ENCODE measurements around the gene P2RY14.

The P2RY14 gene

GRCh38 chr3:151278230-151278629 is at the start of gene P2RY14:
P2RY14 (minus strand) TSS chr3:151278542; CDS start chr3:151214316, 64,226 bp downstream.
- in situ Hi-C loops (cut with MboI; ENCODE audit: low sequenced_read_pairs): no loop called here

DNA sequence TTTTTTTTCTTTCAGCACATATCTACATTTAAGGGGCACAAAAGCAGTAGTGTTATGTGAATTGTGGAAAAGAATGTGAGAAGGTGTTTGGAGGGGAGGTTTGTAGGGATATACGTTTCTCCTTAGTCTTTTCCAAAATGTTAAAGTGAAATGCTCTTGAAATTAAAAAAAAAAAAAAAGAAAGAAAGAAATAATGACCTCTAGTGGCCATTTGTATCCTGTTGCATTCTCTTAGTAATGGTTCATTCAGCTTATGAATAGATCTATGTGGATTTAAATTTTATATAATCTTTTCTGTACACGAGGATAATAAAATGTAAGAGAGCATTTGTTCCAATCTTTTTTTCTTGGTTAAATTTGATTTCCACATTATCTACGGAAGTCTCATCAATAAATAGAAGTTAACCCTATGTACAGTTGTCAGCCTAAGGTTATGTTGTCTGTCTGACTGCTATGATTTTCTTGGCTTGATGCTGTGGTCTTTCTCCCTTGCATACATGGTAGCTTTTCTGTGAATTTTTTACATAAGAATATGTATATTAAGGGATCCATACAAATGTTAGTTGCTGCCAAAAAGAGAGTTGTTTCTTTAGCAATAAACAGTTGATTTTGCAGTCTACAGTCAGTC is 49.3 kb upstream of the P2RY14 start:
- in situ Hi-C loops (cut with MboI; ENCODE audit: low sequenced_read_pairs): no loop called here

GRCh38 chr3:151322511-151322910 is 44.2 kb upstream of the P2RY14 start:
- in situ Hi-C loops (cut with MboI; ENCODE audit: low sequenced_read_pairs): no loop called here

GRCh38 chr3:151321526-151321925 is 43.2 kb upstream of the P2RY14 start:
- in situ Hi-C loops (cut with MboI; ENCODE audit: low sequenced_read_pairs): no loop called here

DNA sequence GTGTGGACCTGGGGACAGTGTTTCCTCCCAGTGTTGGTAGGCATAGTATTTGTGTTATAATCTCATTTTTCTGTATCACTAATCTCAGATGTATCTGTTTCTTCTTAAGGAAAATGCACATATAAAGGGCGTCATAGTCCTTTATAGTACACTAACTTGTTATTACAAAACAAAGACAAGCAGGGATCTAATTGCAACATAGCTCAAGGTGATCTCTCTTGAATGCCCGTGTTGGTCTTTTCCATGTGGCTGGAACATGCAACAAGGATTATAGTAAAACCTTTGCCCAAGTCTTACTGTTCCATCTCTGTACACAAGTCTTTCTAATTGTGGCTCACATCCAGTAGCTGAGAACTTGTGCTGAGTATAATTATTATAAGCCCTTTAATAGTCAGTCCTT is 41.8 kb upstream of the P2RY14 start:
- in situ Hi-C loops (cut with MboI; ENCODE audit: low sequenced_read_pairs): no loop called here

- in situ Hi-C loops (cut with MboI; ENCODE audit: low sequenced_read_pairs): no loop called here
Measured at GRCh38 chr3:151319628-151320027, 41.3 kb upstream of the P2RY14 start.

DNA sequence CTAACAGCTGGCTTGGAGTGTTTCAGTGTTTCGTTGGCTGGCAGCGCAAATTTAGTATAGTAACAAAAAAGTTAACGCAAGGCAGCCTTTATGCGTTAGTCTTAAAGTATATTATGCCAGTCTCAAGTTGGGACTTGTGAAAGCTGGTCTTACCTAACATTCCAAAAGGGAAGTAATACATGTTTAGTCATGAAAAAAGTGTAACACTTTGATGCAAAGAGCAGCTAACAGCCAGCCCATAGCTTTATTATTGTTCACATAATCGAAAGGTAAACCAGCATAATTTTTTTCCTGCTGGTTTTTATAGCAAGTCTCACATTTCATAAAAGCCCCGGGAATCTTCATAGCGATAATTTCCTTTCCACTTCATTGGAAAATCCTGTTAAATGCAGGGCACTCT is 40.6 kb upstream of the P2RY14 start:
- in situ Hi-C loops (cut with MboI; ENCODE audit: low sequenced_read_pairs): no loop called here

- in situ Hi-C loops (cut with MboI; ENCODE audit: low sequenced_read_pairs): no loop called here
Measured at GRCh38 chr3:151318313-151318712, 40.0 kb upstream of the P2RY14 start.

GRCh38 chr3:151316267-151316991 is 38.1 kb upstream of the P2RY14 start, which contains the start of gene GPR87:
GPR87 (minus strand) TSS chr3:151316820; CDS start chr3:151300100, 16,720 bp downstream.
- in situ Hi-C loops (cut with MboI; ENCODE audit: low sequenced_read_pairs): no loop called here

- in situ Hi-C loops (cut with MboI; ENCODE audit: low sequenced_read_pairs): no loop called here
Measured at GRCh38 chr3:151315846-151316245, 37.5 kb upstream of the P2RY14 start.

DNA sequence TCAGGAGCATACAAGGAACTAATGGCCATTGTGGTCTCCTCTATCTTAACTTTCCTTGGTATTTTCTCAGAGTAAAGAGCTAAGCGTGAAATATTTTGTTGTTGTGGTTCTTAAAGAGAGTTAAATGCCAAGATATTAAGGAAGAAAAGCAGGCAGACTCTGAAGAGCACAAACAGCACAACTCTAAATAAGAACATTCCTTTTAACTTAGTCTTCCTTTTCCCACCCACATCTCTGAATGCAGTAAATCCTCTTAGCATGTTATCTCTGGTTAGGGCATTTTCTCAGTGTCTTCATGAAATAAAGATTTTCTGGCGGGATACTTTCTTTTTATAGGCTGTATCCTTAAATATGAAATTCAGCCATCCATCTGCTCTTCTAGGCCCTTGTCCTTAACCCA is 36.8 kb upstream of the P2RY14 start:
- in situ Hi-C loops (cut with MboI; ENCODE audit: low sequenced_read_pairs): no loop called here

- in situ Hi-C loops (cut with MboI; ENCODE audit: low sequenced_read_pairs): no loop called here
Measured at GRCh38 chr3:151314593-151314992, 36.3 kb upstream of the P2RY14 start.

DNA sequence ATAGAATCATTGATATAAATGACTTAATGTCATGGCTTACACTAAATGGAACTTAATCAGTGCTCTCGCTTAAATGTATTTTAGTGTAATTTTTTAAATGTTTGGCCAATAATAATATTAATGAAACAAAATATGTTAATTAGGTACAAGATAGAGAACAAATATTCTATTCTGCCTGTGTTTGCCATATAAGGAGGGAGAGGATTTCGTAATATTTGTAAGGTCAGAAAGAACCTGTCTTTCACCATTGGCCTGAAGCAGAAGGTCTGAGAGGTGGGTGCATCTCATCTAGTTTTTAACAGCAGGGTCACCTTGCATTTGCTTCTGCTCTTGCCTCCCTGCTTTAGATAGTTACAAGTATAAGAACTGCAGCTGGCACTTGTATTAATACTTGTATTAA is 35.8 kb upstream of the P2RY14 start:
- in situ Hi-C loops (cut with MboI; ENCODE audit: low sequenced_read_pairs): no loop called here

GRCh38 chr3:151312972-151313371 is 34.6 kb upstream of the P2RY14 start:
- in situ Hi-C loops (cut with MboI; ENCODE audit: low sequenced_read_pairs): no loop called here

DNA sequence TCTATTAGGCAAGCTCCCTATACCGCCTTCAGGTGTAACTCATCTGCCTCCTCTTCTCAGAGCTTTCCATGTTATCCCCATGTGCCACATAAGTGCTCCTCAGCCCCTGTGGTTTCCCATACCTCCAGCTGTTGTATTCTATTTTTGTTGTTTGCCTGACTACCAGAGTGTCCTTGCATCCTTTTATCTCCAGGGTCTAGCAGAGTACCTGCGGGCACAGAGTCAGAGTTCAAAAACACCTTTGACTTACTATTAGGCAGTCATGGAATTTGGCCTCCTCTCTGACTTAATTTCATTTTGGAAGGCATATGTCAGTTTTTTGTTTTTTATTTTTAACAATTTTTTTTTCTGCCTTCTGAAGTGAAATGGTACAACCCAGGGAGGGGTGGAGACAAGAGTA is 31.2 kb upstream of the P2RY14 start:
- in situ Hi-C loops (cut with MboI; ENCODE audit: low sequenced_read_pairs): no loop called here

DNA sequence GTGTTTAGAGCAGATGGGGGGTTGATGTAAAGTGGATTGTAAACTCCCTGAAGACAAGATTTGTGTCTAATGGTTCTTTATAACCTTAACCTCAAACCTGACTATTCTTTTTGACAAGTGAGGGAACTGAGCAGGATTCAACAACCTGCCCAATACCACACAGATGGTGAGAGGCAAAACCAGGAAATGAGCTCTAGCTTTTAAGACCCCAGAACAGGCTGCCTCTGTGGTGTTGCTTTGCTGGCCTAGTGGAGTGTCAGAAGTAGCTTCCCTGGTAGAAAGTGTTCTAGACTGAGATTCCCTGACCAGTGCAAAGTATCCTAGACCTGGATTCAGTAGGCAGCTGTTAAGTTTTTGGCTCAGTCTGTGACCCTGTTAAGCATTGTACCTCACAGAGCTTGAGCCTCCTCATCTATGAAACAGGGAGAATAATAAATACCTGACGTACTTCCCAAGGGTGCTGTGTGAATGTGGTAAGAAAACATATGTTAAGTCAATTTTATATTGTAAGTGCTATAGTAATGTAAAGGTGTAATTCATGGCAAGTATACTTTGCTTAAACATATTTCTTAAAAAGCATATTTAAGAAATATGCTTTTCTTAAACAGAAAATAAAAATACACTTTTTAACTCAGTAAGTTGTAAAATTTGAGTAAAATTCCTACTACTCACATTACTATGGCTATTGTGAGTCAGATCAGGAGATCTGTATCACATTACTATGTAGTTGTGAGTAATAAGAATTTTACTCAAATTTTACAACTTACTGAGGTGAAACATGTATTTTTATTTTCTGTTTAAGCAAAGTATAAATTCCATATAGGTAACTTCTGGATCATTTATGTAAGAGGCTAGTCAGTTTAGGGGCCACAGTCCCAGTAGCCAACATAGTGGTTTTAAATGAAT is 29.5 kb upstream of the P2RY14 start:
- in situ Hi-C loops (cut with MboI; ENCODE audit: low sequenced_read_pairs): no loop called here

DNA sequence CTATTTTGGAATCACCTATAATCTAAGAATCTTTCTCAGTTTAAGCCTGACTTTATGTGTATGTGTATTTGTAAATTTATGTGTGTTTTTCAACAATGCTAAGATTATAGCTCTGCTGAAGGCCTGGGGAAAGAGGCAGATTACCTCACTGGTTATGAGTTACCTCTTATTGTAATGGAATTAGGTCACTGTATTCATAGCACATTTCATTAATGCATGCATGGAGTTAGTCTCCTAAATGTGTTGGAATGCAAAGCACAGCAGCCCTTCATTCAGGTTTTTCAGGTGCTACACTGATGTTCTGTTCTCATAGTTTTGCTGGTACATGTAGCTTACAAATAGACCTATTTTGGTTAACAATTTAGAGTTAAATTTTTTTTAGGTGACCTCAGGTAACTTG is 28.8 kb upstream of the P2RY14 start:
- in situ Hi-C loops (cut with MboI; ENCODE audit: low sequenced_read_pairs): no loop called here

DNA sequence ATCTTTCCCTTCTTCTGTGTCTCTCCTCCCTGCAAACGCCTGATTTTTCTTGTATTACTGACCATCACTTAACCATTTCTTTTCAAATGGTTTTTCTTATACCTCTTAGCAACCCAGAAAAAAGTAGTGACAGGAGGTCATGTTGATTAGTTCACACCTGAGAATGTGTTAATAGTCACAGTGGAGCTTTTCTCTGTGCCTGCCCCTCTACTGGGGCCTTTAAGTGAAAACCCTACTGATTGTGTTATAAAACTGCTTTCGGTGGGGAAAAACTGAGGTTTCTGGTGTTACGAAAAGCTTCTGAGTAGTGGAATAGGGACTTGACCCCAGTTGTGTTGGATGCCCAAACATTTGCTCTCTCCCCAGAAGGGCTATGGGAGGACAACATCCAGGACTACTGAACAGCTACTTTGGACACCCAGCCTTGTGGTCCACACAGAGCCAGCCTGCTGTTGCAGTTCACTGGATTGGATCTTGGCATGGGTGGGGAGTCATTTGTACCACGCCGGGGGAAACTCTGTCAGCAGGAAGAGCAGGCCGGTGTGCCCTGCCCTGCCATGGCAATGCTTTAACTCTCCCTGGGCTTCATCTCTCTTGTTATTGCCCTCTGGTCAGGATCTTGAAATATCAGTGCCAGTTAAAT is 27.9 kb upstream of the P2RY14 start:
- in situ Hi-C loops (cut with MboI; ENCODE audit: low sequenced_read_pairs): no loop called here

- in situ Hi-C loops (cut with MboI; ENCODE audit: low sequenced_read_pairs): no loop called here
Measured at GRCh38 chr3:151305775-151306151, 27.4 kb upstream of the P2RY14 start.

DNA sequence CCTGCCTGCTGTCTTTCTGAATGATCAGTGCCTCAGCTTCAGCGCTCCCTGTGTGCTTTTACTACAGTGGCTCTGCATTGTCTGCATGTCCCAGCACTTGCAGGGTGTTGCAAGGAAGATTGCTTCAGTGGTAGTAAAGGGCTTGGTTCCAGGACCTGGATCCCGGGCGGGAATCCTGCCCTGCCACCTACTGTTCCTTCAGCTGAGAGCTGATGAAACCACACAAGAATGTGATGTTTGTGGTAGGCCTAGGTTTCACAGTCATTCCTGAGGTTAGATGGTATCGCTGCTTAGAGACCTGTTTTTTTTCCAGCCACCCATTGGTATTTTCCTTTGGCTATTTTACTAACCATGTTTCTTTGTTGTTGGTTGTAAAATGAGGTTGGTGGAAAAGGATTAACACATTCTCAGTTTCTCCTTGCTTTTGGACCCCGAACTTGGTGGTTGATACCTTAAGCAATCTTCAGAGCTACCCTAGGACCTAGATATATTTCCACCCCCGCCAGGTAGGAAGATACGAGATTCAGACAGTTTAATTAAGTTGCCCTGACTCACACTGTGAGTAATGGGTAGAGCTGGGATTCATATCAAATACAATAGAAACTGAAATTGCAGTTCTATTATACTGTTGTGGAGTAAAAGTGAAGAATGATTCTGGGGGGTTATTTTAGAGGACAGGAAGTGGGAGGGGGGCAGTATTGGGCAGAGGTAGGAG is 26.9 kb upstream of the P2RY14 start:
- in situ Hi-C loops (cut with MboI; ENCODE audit: low sequenced_read_pairs): no loop called here
